ENCODE measurements around the gene FMNL2. TPM values are rescaled to one million over a fixed set of nuclear protein-coding genes. Genes with fewer than 3 reads are reported as not detected.
"Not testable (repeated sequence)": the region's sequence is repeated elsewhere in the genome, so short reads cannot be mapped to it uniquely, and the experiment has no call there.

The FMNL2 gene
- total RNA-seq, 2 experiments from 2014 or later = 0.98 to 1.3 TPM

DNA sequence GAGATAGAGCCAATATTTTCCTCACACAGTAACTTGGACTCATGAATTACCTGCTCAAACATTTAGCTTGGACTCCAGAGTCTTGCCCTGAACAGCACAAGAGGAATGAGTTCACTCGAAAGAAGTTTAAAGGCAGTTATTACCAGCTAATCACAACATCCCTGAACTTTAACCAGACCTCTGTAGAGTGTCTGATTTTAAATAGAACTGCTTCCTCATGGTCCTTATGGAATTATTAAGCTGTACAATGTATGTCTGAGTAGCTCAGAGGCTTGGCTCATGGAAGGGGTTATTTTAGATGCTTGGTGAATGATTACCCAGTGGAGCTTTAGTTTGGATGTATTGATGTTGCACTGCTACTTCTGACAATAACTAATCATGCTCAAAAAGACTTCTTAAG is 183.1 kb downstream of the FMNL2 start:
- Mint-ChIP-seq H3K4me1 (no peaks in the 10 kb centered on the region), H3K27me3 (no peaks in the 10 kb centered on the region), H3K27ac (no peak overlapping the region), H3K4me3 (no peak overlapping the region), H3K36me3 (no peaks in the 10 kb centered on the region), H3K9me3 (no peaks in the 10 kb centered on the region)
- no peak for DNase-seq

DNA sequence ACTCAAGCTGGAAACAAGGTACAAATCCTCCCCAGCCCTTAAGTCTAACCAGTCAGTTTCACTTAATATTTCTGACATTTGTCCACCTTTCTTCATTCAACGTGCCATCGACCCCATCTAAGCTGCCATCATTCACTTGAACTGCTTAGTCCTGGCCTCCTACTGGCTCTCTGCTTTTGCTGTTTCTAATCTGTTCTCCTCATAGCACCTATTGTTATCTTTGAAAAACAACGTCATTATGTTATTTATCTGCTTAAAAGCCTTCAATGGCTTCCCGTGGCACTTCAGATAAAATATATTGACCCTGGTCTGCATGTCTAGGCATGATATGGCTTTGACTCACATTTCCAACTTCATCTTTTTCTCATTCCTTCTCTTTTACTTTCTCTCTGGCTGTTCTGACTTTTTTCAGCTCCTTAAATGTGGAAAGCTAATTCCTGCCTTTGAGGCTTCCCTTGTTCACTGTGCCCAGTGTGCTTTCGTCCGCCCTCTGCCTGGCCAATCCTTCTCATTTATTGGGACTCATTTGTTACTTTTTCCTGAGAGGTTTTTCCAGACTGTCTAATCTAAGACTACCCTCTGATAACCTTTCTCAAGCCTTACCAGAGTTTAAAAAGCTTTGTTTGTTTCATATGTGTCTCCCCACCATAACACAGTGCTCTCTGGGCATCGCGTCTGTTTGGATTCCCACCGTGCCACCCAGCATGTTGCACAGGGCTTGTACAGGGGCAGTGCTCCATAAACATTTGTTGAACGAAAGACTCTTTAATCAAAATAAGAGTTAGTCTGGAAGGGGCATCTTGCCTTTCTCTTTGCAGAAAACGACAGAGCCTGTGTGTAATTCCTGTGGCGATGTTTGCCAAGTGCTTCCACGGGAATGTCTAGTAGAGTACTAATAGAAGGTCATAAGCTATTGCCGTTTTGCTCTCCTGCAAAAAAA is 183.9 kb downstream of the FMNL2 start:
- no peak for DNase-seq
- Mint-ChIP-seq H3K36me3 (no peaks in the 10 kb centered on the region), H3K4me1 (no peaks in the 10 kb centered on the region)

DNA sequence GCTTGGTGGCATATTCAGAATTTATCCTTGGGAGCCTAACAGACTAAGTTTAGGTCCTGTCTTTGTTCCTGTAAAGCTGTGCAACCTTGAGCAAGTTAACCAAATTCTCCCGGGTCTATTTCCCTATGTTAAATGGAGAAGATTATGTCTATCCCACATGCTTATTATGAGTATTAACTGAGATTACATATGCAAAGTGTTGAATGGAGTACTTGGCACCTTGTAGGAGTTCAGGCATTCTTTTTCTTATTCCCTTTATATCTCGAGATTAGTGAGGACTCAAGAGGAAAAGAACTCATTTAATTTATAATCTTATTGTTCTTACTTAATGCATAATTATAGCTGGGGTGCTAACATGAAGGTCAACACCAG is 184.6 kb downstream of the FMNL2 start:
- no peak overlapping the region for H3K4me3 Mint-ChIP-seq
- no peak for DNase-seq
- H3K4me1 Mint-ChIP-seq = no peaks in the 10 kb centered on the region
- H3K27me3 Mint-ChIP-seq = no peaks in the 10 kb centered on the region
- H3K27ac Mint-ChIP-seq = no peak overlapping the region
- no peaks in the 10 kb centered on the region for H3K9me3 Mint-ChIP-seq
- H3K36me3 Mint-ChIP-seq = no peaks in the 10 kb centered on the region

More for the DNA sequence above, 183.9 kb downstream of the FMNL2 start:
- no peaks in the 10 kb centered on the region for H3K27me3 Mint-ChIP-seq
- no peaks in the 10 kb centered on the region for H3K9me3 Mint-ChIP-seq
- H3K4me3 Mint-ChIP-seq = no peak overlapping the region
- no peak overlapping the region for H3K27ac Mint-ChIP-seq

DNA sequence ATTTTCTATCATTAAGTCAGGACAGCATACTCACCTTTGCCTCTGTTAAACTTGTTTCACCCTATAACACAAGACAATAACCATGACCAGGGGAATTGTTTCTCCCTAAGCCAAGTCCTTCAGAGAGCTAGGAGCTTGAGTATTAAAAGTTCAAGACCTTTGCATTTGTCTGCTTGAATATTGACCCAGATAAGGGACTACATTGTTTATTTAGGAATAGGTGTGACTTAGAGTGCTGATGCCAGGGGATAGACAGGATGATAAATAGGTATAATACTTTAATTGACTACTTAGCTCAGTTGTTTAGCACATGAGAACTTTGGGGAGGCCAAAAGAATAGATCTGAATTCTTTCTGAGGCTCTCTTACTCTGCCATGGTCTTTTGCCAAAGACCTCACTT is 185.8 kb downstream of the FMNL2 start:
- Mint-ChIP-seq H3K27me3 (no peaks in the 10 kb centered on the region), H3K36me3 (no peaks in the 10 kb centered on the region), H3K4me1 (no peaks in the 10 kb centered on the region), H3K27ac (no peak overlapping the region), H3K4me3 (no peak overlapping the region), H3K9me3 (no peaks in the 10 kb centered on the region)
- DNase-seq = no peak

DNA sequence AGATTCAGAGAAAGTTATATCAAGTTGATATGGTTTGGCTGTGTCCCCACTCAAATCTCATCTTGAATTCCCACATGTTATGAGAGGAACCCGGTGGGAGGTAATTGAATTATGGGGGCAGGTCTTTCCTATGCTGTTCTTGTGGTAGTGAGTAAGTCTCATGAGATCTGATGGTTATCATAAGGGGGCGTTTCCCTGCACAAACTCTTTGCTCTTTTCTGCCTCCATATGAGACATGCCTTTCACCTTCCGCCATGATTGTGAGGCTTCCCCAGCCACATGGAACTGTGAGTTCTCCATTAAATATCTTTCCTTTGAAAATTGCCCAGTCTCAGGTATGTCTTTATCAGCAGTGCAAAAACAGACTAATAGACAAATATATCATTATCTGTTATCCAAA is 187.5 kb downstream of the FMNL2 start:
- not testable (repeated sequence) for H3K9me3 Mint-ChIP-seq, H3K4me3 Mint-ChIP-seq, DNase-seq, H3K4me1 Mint-ChIP-seq, H3K27ac Mint-ChIP-seq, H3K36me3 Mint-ChIP-seq, H3K27me3 Mint-ChIP-seq

DNA sequence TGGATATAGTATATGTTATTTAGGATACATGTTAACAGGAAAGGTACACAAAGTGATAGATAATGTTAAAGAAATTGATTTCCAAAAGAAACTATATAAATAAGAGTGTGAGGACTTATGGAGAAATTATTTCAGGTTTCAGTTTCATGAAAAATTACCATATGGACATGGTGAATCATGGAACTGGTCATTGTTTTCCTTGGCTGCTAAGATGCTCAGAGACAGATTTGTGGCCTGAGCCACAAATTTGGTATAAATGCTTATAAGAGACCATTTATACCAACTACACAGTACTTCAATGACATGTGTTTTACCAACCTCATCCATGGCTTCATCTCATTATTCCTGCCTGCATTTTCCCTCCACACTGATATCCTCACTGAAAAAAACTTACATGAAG is 188.1 kb downstream of the FMNL2 start:
- DNase-seq = no peak
- Mint-ChIP-seq H3K4me3 (no peak overlapping the region), H3K9me3 (no peaks in the 10 kb centered on the region), H3K27ac (no peak overlapping the region), H3K4me1 (no peaks in the 10 kb centered on the region), H3K36me3 (no peaks in the 10 kb centered on the region), H3K27me3 (no peaks in the 10 kb centered on the region)

DNA sequence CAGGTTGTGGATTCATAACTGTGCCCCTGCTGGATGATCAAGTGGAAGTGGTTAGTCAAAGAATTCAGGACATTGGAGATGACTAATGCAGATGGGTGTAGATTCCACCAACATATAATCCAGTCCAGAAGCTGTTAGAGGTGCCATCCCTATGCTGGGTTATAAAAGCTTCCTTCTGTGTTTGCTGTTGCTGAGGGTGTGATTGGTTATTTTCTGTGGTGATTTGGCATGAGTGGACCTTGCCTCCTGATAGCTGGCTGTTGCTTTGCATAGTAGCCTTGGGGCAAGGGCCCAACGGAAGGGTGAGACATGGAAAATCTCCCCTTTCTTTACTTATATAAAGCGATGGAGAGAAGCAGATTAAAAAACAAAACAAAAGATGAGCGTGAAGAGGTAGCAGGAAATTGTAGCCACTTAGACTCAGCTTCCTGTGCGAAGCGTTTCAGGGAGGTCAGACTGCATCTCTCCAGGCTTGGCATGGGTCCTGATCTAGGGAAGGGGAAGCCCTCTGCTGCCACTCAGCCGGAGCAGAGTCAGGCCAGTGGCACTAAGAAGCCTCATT is 190.4 kb downstream of the FMNL2 start:
- no peaks in the 10 kb centered on the region for H3K9me3 Mint-ChIP-seq
- no peaks in the 10 kb centered on the region for H3K27me3 Mint-ChIP-seq
- no peak for DNase-seq
- no peak overlapping the region for H3K4me3 Mint-ChIP-seq
- no peak overlapping the region for H3K27ac Mint-ChIP-seq
- H3K4me1 Mint-ChIP-seq = no peaks in the 10 kb centered on the region
- no peaks in the 10 kb centered on the region for H3K36me3 Mint-ChIP-seq

DNA sequence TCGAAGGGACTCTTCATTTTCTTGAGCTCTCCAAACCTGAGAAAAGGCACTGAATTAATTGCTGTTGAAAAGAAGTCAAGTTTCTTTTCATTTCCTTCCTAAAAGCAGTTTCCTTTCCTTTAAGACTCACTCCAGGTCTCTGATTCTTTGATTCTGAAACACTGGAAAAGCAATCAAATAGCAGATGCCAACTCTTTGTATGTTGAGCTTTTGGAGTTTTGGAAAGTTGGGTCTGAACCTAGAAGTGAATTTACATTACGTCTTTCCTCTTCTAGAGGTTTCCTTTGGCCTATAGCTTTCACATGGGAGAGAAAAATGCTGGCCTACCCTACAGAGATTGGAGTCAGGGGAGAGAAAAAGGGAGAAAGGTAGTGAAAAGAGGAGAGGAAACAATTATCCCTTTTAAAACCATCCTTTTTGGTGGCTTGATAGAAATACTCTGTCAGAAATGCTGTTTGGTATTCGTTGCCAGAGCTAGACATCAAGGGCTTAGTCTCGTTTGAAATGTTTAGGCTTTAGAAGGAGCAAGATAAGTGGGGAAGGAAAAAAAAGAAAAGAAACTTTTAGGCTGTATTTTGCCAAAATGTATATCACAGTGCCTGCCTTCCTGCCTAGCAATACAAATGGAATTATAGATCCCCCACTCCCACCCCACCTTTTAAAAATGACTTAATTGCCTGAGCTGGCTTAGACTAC is 194.6 kb downstream of the FMNL2 start:
- Mint-ChIP-seq H3K9me3 (no peaks in the 10 kb centered on the region), H3K4me3 (no peak overlapping the region), H3K36me3 (no peaks in the 10 kb centered on the region), H3K4me1 (no peaks in the 10 kb centered on the region), H3K27ac (no peak overlapping the region), H3K27me3 (peaks cover 8% of the 10 kb centered on the region)
- DNase-seq = no peak

DNA sequence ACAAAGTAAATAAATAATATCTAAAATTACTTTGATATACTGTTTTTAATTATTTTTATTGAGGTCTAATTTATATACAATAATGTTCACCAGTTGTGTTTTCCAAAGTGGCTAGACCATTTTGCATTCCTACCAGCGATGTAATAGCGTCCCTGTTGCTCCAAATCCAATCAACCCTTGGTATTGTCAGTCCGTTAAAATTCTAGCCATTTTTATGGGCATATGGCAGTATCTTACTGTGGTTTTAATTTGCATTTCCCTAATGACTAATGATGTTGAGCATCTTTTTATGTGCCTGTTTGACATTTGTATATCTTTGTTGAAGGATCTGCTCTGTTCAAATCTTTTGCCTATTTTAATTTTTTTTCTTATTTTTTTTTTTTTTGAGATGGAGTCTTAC is 197.3 kb downstream of the FMNL2 start:
- Mint-ChIP-seq H3K27ac (no peak overlapping the region), H3K36me3 (no peaks in the 10 kb centered on the region), H3K27me3 (peaks cover 30% of the 10 kb centered on the region), H3K4me1 (no peaks in the 10 kb centered on the region), H3K4me3 (no peak overlapping the region), H3K9me3 (no peaks in the 10 kb centered on the region)
- DNase-seq = no peak

DNA sequence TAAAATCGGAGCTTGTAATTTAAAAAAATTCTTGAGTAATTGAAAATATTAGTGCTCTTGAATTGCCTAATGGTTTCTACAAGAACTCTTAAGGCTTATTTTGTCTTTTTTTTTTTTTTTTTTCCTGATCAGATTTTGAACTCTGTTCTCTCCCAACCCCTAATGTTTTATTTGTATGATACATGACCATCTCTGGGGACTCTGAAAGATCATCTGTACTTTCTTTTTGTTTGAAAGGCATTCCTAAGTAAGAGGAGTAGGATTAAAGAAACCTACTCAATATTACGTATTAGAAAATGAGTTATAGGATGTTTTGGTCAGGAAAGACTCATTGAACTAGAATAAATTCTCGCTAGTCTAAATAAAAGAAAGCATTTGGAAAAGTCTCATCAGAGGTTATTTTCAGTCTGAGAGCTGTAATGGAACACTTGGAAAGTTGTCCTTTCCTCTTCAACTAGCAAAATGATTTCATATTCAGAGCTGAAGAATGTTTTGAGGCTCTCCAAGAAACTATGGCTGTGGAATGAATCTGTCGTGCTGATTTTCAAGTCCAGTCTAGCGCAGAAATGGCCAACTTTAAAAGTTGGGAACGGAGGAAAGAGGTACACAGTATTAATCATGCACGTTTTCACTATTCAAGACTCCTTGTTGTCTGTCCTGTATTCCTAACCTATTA is 199.6 kb downstream of the FMNL2 start:
- H3K9me3 Mint-ChIP-seq = no peaks in the 10 kb centered on the region
- H3K27ac Mint-ChIP-seq = no peak overlapping the region

DNA sequence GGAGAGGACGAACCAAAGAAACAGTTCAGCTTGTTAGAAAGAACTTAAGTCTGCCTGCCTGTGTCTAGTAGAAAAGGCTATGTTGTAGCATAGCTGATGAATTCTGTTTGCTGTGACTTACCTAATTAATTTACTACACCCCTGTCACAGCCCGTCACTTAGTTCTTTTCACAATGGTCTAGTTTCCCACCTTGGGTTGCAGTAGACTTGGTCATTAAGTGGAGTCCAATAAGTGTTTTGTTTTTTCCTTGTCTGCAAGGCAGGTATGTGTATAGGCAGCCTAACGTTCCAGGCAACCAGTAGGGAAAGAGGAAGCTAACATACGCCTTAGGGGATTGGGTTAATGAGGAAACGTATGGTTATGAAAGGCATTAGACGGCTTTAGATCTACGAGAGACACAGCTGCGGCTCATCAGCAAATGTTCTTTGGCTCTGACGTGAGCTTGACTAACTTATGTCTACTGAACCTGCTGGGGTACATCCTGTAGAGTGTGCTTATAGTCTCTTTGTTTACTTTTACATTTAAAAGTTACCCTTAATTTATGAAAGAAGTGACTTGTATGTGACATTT is 202.2 kb downstream of the FMNL2 start:
- H3K4me3 Mint-ChIP-seq = no peak overlapping the region
- no peaks in the 10 kb centered on the region for H3K36me3 Mint-ChIP-seq
- no peak overlapping the region for H3K27ac Mint-ChIP-seq
- H3K27me3 Mint-ChIP-seq = peaks cover 31% of the 10 kb centered on the region
- no peak for DNase-seq
- no peaks in the 10 kb centered on the region for H3K4me1 Mint-ChIP-seq
- no peaks in the 10 kb centered on the region for H3K9me3 Mint-ChIP-seq

More for the DNA sequence above, 199.6 kb downstream of the FMNL2 start:
- Mint-ChIP-seq H3K4me3 (no peak overlapping the region), H3K36me3 (no peaks in the 10 kb centered on the region), H3K27me3 (peaks cover 37% of the 10 kb centered on the region), H3K4me1 (no peaks in the 10 kb centered on the region)
- no peak for DNase-seq

DNA sequence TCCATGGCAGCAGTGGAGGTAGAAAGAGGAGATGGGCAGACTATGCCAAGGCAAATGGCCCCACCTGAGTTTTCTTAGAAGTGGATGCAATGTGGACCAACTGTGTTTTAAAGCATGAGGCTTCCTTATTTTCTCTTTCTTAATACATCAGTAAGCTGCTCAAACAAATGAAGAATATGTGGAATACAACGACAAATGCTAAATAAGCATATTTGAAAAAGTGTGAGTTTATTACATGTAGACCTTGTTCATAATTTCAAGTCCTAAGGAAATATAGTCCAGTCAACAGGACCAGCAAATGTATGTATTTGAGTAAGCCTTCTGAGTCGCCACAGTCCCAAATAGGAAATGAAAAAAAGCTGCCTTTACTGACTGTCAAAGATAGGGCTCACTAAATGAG is 204.4 kb downstream of the FMNL2 start:
- Mint-ChIP-seq H3K4me1 (no peaks in the 10 kb centered on the region), H3K27me3 (peaks cover 30% of the 10 kb centered on the region), H3K36me3 (no peaks in the 10 kb centered on the region), H3K27ac (no peak overlapping the region), H3K4me3 (no peak overlapping the region), H3K9me3 (no peaks in the 10 kb centered on the region)
- no peak for DNase-seq

DNA sequence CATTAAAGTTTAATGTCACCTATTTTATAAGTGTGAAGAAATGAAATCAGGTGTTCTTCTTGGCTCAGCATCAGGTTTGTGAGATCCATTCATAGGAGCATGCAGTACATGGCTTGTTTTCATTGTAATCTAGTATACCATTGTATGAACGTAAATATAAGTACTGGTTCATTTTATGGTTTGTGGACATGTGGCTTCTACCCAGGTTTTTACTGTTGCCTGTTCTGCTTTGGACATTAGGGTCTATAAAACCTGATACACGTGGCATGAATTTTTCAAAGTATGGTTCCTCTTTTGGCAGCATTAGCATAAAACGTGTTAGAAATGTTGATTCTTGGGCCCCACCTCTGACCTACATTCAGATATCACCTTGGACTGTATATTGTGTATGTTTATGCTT is 206.7 kb downstream of the FMNL2 start:
- no peaks in the 10 kb centered on the region for H3K9me3 Mint-ChIP-seq
- H3K27ac Mint-ChIP-seq = no peak overlapping the region
- no peak for DNase-seq
- no peaks in the 10 kb centered on the region for H3K36me3 Mint-ChIP-seq
- no peaks in the 10 kb centered on the region for H3K4me1 Mint-ChIP-seq
- H3K27me3 Mint-ChIP-seq = peaks cover 11% of the 10 kb centered on the region
- H3K4me3 Mint-ChIP-seq = no peak overlapping the region

DNA sequence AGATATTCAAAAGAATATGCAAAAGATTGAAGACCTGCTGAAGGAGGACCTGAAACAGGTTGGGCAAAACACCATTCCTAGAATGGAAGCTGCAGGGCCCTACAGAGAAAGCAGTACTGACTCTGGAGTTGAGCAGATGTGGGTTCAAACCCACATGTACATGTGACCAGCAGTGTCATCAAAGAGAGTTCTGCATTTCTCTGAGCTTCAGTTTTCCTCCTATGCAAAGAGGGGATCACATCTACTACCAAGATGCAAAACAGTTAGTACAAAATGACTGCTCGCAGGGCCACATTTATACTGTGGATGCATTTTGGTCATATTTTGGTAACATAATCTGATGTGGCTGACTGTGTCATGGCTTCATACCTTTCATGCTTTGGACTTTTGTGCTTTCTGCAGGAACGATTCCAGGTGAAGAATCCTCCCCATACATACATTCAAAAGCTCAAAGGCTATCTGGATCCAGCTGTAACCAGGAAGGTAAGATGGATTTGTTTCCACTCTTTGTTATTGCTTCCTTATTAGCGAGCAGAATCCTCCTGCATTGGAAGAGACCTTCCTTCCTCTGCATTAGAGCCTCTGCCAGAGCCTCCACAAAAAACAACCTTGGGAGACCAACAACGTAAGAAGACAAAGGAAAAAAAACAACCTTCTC is 207.5 kb downstream of the FMNL2 start:
- Mint-ChIP-seq H3K4me1 (no peaks in the 10 kb centered on the region), H3K36me3 (no peaks in the 10 kb centered on the region), H3K9me3 (no peaks in the 10 kb centered on the region), H3K27me3 (peaks cover 7% of the 10 kb centered on the region), H3K4me3 (no peak overlapping the region), H3K27ac (no peak overlapping the region)
- no peak for DNase-seq

All from activated naive CD8-positive, alpha-beta T cell treated with anti-CD3 and anti-CD28 coated beads for 36 hours (primary cell).